ENCODE measurements around the gene CPTP. TPM values are rescaled to one million over a fixed set of nuclear protein-coding genes. Genes with fewer than 3 reads are reported as not detected.

The CPTP gene
- total RNA-seq, 1 donor from 2014 or later, result 71.3 TPM

DNA sequence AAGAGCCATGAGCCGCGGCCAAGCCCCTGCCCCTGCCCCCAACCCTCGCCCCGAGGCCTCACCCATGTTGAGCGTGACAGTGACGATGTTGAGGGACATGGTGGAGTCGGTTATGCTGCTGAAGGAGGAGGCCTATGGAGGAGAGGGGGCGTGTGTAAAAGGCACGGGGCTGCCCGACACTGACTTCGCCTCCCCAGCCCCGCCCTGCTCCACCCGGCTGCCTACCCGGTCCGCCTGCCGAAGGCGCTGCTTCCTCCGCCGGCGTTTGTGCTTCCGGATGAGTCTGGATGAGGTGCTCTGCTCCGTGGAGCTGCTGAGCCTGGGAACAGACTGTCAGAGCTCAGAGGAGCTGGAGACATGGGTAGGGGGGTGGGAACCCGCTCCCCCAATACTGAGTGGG lies 15.6 kb downstream of the CPTP start:
- TF ChIP-seq, protein P1, sequence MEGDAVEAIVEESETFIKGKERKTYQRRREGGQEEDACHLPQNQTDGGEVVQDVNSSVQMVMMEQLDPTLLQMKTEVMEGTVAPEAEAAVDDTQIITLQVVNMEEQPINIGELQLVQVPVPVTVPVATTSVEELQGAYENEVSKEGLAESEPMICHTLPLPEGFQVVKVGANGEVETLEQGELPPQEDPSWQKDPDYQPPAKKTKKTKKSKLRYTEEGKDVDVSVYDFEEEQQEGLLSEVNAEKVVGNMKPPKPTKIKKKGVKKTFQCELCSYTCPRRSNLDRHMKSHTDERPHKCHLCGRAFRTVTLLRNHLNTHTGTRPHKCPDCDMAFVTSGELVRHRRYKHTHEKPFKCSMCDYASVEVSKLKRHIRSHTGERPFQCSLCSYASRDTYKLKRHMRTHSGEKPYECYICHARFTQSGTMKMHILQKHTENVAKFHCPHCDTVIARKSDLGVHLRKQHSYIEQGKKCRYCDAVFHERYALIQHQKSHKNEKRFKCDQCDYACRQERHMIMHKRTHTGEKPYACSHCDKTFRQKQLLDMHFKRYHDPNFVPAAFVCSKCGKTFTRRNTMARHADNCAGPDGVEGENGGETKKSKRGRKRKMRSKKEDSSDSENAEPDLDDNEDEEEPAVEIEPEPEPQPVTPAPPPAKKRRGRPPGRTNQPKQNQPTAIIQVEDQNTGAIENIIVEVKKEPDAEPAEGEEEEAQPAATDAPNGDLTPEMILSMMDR (IDR thresholded peaks at IDR 0.05), result no peak
- Histone ChIP-seq H3K9me3 (no peaks in the 10 kb centered on the region), H3K4me3 (no peak overlapping the region), H3K27ac (no peak overlapping the region), H3K27me3 (no peaks in the 10 kb centered on the region), H3K36me3 (peaks cover 51 to 60% of the 10 kb centered on the region in 2 donors), H3K4me1 (no peaks in the 10 kb centered on the region)
- no peak for DNase-seq (ENCODE audit: low spot score in 2 of 2)
- intact Hi-C loops (cut with DNase I), result no loop called here

DNA sequence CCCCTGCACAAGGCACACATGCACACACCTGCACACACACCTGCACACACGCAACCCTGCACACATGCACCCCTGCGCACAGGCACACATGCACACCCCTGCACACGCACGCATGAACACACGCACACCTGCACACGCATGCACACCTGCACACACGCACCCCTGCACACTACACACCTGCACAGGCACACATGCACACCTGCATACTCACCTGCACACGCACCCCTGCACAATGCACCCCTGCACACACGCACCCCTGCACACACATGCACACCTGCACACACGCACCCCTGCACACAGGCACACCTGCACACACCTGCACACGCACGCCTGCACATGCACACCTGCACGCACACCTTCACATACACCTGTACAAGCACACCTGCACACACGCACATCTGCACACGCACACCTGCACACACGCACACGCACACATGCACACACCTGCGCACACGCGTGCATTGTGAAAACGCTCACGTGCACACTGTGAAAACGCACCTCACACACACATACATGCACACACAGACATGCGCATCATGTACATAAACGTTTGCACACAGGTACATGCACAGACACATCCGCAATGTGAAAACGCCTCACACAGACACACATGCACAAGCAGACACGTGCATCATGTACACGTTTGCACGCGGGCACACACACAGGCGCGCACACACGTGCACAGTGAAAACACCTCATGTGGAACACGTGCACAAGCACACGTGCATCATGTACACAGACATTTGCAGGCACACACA lies 16.4 kb downstream of the CPTP start:
- DNase-seq (ENCODE audit: low spot score in 2 of 2), result no peak

DNA sequence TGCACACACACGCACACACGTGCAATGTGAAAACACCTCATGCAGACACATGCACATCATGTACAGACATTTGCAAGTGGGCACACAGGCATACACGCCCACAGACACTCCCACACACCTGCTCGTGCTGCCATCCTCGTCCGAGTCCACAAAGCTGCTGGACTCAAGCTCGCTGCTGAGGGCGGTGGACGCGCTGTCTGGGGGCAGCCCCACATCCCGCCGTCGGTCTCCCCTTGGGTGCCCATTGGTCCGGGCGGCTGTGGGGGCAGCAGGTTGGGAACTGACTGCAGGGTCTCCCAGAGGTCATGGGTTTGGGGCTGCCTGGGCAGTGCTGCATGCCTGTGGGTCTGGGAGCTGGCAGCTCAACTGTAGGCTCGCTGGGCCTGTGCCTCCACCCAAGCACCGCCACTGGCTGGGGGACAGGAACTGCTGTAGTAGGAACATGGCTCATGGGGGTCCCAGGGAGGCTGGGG lies 17.0 kb downstream of the CPTP start:
- H3K4me1 ChIP-seq, result peaks cover 0 to 11% of the 10 kb centered on the region in 2 donors
- no peaks in the 10 kb centered on the region for H3K9me3 ChIP-seq
- intact Hi-C loops (cut with DNase I), result no loop called here
- H3K27me3 ChIP-seq, result no peaks in the 10 kb centered on the region
- H3K36me3 ChIP-seq, result peaks cover 46 to 49% of the 10 kb centered on the region in 2 donors
- H3K4me3 ChIP-seq, result no peak overlapping the region
- TF ChIP-seq, protein P1 (IDR thresholded peaks at IDR 0.05), result no peak
- no peak for DNase-seq (ENCODE audit: low spot score in 2 of 2)
- no peak overlapping the region for H3K27ac ChIP-seq

More for the DNA sequence above, 16.4 kb downstream of the CPTP start:
- TF ChIP-seq, protein P1 (IDR thresholded peaks at IDR 0.05), result no peak
- Histone ChIP-seq H3K4me1 (peaks cover 0 to 5% of the 10 kb centered on the region in 2 donors), H3K27me3 (no peaks in the 10 kb centered on the region), H3K27ac (no peak overlapping the region), H3K4me3 (no peak overlapping the region), H3K36me3 (peaks cover 47 to 55% of the 10 kb centered on the region in 2 donors), H3K9me3 (no peaks in the 10 kb centered on the region)
- intact Hi-C loops (cut with DNase I), result no loop called here

DNA sequence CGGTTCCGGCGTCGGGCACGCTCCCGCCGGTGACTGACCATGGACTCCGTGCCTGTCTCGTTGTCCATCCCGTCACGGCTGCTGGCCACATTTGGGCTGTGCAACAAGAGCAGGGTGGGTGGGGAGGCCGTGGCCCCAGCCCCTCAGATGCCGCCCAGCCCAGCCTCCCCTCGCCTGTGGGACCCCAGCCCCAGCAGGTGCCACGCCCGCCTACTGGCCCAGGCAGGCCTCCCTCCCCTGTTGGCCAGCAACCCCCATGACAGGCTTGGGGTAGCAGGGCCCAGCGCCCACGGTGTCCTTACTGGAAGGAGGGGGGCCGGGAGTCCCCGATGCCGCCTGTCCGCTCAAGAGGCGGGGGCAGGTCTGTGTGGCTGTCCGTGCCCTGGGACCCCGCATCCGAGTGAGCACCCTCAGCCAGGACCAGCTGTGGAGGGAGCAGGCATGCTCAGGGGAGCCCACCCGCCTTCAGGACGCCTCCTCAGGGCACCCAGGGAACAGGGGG lies 17.5 kb downstream of the CPTP start:
- TF ChIP-seq, protein P1 (IDR thresholded peaks at IDR 0.05), result no peak
- Histone ChIP-seq H3K36me3 (peaks cover 42 to 46% of the 10 kb centered on the region in 2 donors), H3K9me3 (no peaks in the 10 kb centered on the region), H3K27ac (no peak overlapping the region), H3K4me1 (peaks cover 0 to 17% of the 10 kb centered on the region in 2 donors), H3K4me3 (no peak overlapping the region), H3K27me3 (no peaks in the 10 kb centered on the region)
- intact Hi-C loops (cut with DNase I), result no loop called here
- DNase-seq (ENCODE audit: low spot score in 2 of 2), result no peak

DNA sequence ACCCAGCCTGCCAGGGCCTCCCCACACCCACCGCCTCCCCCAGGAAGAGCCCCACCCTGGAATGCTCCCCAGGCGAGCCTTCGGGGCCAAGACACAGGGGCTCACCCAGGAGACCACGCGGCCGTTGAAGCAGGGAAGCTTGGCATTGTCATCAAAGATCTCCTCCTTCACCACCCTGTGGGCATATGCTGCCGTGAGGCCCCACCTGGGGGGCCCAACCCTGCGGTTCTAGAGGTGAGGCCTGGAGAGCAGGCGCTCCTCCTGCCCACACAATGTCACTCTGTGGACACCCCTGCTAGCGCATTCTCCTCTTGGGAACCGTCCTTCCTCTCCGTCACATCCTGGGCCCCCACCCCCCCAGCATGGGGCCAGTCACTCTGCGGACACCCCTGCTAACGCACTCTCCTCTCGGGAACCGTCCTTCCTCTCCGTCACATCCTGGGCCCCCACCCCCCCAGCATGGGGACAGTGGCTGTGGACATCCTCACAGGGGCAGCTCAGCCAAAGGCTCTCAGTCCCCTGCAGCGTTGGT lies 18.0 kb downstream of the CPTP start:
- Histone ChIP-seq H3K4me1 (peaks cover 0 to 22% of the 10 kb centered on the region in 2 donors), H3K36me3 (peaks cover 37 to 41% of the 10 kb centered on the region in 2 donors), H3K27ac (no peak overlapping the region), H3K27me3 (no peaks in the 10 kb centered on the region), H3K9me3 (no peaks in the 10 kb centered on the region), H3K4me3 (no peak overlapping the region)
- TF ChIP-seq, protein P1 (IDR thresholded peaks at IDR 0.05), result no peak
- no peak for DNase-seq (ENCODE audit: low spot score in 2 of 2)
- intact Hi-C loops (cut with DNase I), result no loop called here
